OCI-LY1 (cell line): Measurements from ENCODE around the gene RUSF1.

Source experiments
- EZH2 ChIP-seq: fragments of 200-600 bp; sonication (generic), shearing (Covaris generic); IDR thresholded peaks from 2 replicates; pipeline ENCODE4 v1.8.0; 2017; ENCODE audit warnings: borderline replicate concordance, mixed run types, mild to moderate bottlenecking, antibody characterized with exemption, low read length, moderate library complexity, mixed read lengths
- TF ChIP-seq, protein P1 (sequence below): fragments of 200-600 bp; sonication (generic), shearing (Covaris generic); IDR thresholded peaks from 2 replicates; pipeline ENCODE4 v1.5.1; 2017; ENCODE audit warnings: mild to moderate bottlenecking, antibody characterized with exemption, low read length, moderate library complexity, mixed read lengths

GRCh38 chr16:31507617-31507928, 618 bp downstream of the RUSF1 start:
- TF ChIP-seq, protein P1, sequence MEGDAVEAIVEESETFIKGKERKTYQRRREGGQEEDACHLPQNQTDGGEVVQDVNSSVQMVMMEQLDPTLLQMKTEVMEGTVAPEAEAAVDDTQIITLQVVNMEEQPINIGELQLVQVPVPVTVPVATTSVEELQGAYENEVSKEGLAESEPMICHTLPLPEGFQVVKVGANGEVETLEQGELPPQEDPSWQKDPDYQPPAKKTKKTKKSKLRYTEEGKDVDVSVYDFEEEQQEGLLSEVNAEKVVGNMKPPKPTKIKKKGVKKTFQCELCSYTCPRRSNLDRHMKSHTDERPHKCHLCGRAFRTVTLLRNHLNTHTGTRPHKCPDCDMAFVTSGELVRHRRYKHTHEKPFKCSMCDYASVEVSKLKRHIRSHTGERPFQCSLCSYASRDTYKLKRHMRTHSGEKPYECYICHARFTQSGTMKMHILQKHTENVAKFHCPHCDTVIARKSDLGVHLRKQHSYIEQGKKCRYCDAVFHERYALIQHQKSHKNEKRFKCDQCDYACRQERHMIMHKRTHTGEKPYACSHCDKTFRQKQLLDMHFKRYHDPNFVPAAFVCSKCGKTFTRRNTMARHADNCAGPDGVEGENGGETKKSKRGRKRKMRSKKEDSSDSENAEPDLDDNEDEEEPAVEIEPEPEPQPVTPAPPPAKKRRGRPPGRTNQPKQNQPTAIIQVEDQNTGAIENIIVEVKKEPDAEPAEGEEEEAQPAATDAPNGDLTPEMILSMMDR, result no peak
- no peak for TF ChIP-seq EZH2
